Neuronal stem cell (in vitro differentiated cells): Measurements from ENCODE around the gene TSHR.

Experiments used
- DNase-seq: peaks from one replicate; pipeline ENCODE4 v3.0.0-alpha.2; 2013; ENCODE audit warnings: low spot score
- H2AFZ ChIP-seq: one replicate; pipeline ENCODE4 v1.6.1; 2013; ENCODE audit warnings: mild to moderate bottlenecking, low read length, inconsistent platforms
- H2AK5ac ChIP-seq: 2 replicates; pipeline ENCODE4 v1.6.1; 2013; ENCODE audit warnings: low read depth, mild to moderate bottlenecking, inconsistent platforms, low read length, moderate library complexity, mixed read lengths
- H2BK120ac ChIP-seq: 2 replicates; pipeline ENCODE4 v1.6.1; 2013; ENCODE audit warnings: low read depth, mild to moderate bottlenecking, inconsistent platforms, low read length, moderate library complexity, mixed read lengths
- H2BK12ac ChIP-seq: one replicate; pipeline ENCODE4 v1.6.1; 2013; ENCODE audit warnings: low read length, inconsistent platforms
- H2BK15ac ChIP-seq: 2 replicates; pipeline ENCODE4 v1.6.1; 2013; ENCODE audit warnings: mild to moderate bottlenecking, low read length, inconsistent platforms, mixed read lengths
- H2BK5ac ChIP-seq: one replicate; pipeline ENCODE4 v1.6.1; 2013; ENCODE audit warnings: inconsistent platforms, mild to moderate bottlenecking, low read length, moderate library complexity
- H3K14ac ChIP-seq: one replicate; pipeline ENCODE4 v1.6.1; 2013; ENCODE audit warnings: low read length, inconsistent platforms
- H3K18ac ChIP-seq: 2 replicates; pipeline ENCODE4 v1.6.1; 2013; ENCODE audit warnings: low read length, inconsistent platforms
- H3K23ac ChIP-seq: 2 replicates; pipeline ENCODE4 v1.6.1; 2013; ENCODE audit warnings: low read depth, mild to moderate bottlenecking, mixed read lengths, low read length, inconsistent platforms; ENCODE audit not compliant: poor library complexity
- H3K27ac ChIP-seq: replicated peaks from 3 replicates; pipeline ENCODE4 v1.5.1; 2013; ENCODE audit warnings: low read length, inconsistent platforms
- H3K27me3 ChIP-seq, 3 experiments: 2 replicates each; pipeline ENCODE4 v1.6.1; 2013; ENCODE audit warnings: low read length in 3 of 3, mild to moderate bottlenecking in 2 of 3, inconsistent platforms in 1 of 3, low read depth in 1 of 3, mixed read lengths in 1 of 3, moderate library complexity in 1 of 3; ENCODE audit not compliant: control insufficient read depth in 3 of 3, insufficient read depth in 3 of 3
- H3K36me3 ChIP-seq, 2 donors: replicated peaks in 1 of 2; 2 replicates each; pipeline ENCODE4 v1.6.1; 2013; ENCODE audit warnings: low read length in 2 of 2; ENCODE audit not compliant: control insufficient read depth in 2 of 2, insufficient read depth in 2 of 2
- H3K4ac ChIP-seq: 2 replicates; pipeline ENCODE4 v1.6.1; 2013; ENCODE audit warnings: inconsistent platforms, mild to moderate bottlenecking, low read length, moderate library complexity
- H3K4me1 ChIP-seq, 2 donors: 1 replicate in 1 of 2; 2 replicates in 1 of 2; pipeline ENCODE4 v1.6.1; 2013; ENCODE audit warnings: low read length in 2 of 2, low read depth in 1 of 2; ENCODE audit not compliant: control insufficient read depth in 2 of 2, insufficient read depth in 1 of 2
- H3K4me2 ChIP-seq: one replicate; pipeline ENCODE4 v1.6.1; 2013; ENCODE audit warnings: mild to moderate bottlenecking, low read length, inconsistent platforms; ENCODE audit not compliant: insufficient read depth, poor library complexity, severe bottlenecking
- H3K4me3 ChIP-seq, 2 donors: 2 replicates each; pipeline ENCODE4 v1.5.1; 2013; ENCODE audit warnings: low read length in 2 of 2, mild to moderate bottlenecking in 2 of 2, inconsistent platforms in 1 of 2, moderate library complexity in 1 of 2
- H3K79me1 ChIP-seq: one replicate; pipeline ENCODE4 v1.6.1; 2013; ENCODE audit warnings: low read depth, mild to moderate bottlenecking, inconsistent platforms, low read length, moderate library complexity
- H3K9ac ChIP-seq: one replicate; pipeline ENCODE4 v1.6.1; 2013; ENCODE audit warnings: mild to moderate bottlenecking, low read depth, low read length, inconsistent platforms; ENCODE audit not compliant: poor library complexity
- H3K9me3 ChIP-seq, 2 donors: replicated peaks in 1 of 2; 2 replicates each; pipeline versions ENCODE3 to v1.6.1; 2013; ENCODE audit warnings: low read length in 2 of 2, mild to moderate bottlenecking in 2 of 2, inconsistent platforms in 1 of 2, low read depth in 1 of 2, mixed read lengths in 1 of 2, moderate library complexity in 1 of 2; ENCODE audit not compliant: control insufficient read depth in 2 of 2, insufficient read depth in 1 of 2
- H4K8ac ChIP-seq: one replicate; pipeline ENCODE4 v1.6.1; 2013; ENCODE audit warnings: low read depth, mild to moderate bottlenecking, inconsistent platforms, low read length, moderate library complexity
- H4K91ac ChIP-seq: one replicate; pipeline ENCODE4 v1.6.1; 2013; ENCODE audit warnings: low read length, low read depth, mild to moderate bottlenecking, inconsistent platforms; ENCODE audit not compliant: poor library complexity
- WGBS, 2 donors: extraction: QIAGEN DNeasy Blood & Tissue Kit; methylation state at CpG; one replicate each; pipeline ENCODE4 v1.1.7; 2013; ENCODE audit warnings: missing lambda C conversion rate in 2 of 2, mixed read lengths in 1 of 2; ENCODE audit not compliant: insufficient read length in 2 of 2, insufficient replicate concordance in 1 of 2; ENCODE audit errors: extremely low coverage in 2 of 2; 5-methylcytosine and 5-hydroxymethylcytosine counted together

TSHR gene

GRCh38 chr14:81137316-81137715 lies 181.9 kb downstream of the TSHR start:
- Histone ChIP-seq H3K9ac (no peak overlapping the region), H3K14ac (no peak overlapping the region), H3K4me2 (no peak overlapping the region), H3K27me3 (peaks cover 0 to 3% (median 0%) of the 10 kb centered on the region in 3 experiments), H2BK12ac (no peak overlapping the region), H3K18ac (no peak overlapping the region), H3K4ac (no peak overlapping the region), H3K79me1 (no peaks in the 10 kb centered on the region), H3K4me1 (no peaks in the 10 kb centered on the region), H3K36me3 (no peaks in the 10 kb centered on the region), H2BK120ac (no peak overlapping the region), H2BK15ac (no peak overlapping the region), H3K9me3 (no peaks in the 10 kb centered on the region), H3K27ac (no peak overlapping the region), H2AK5ac (no peak overlapping the region), H3K4me3 (no peak overlapping the region), H2AFZ (no peak overlapping the region), H4K8ac (no peak overlapping the region), H4K91ac (no peak overlapping the region), H2BK5ac (no peak overlapping the region), H3K23ac (no peak overlapping the region)
- WGBS, 2 donors, result no CpG with 5 or more reads among the region's 2 CpGs
- no peak for DNase-seq

GRCh38 chr14:81138429-81138828 lies 183.0 kb downstream of the TSHR start:
- no peak overlapping the region for H3K4me3 ChIP-seq
- H3K18ac ChIP-seq, result no peak overlapping the region
- H2AK5ac ChIP-seq, result no peak overlapping the region
- H4K91ac ChIP-seq, result no peak overlapping the region
- H3K79me1 ChIP-seq, result no peaks in the 10 kb centered on the region
- no peak overlapping the region for H3K23ac ChIP-seq
- no peak overlapping the region for H3K9ac ChIP-seq
- no CpG with 5 or more reads among the region's 6 CpGs for WGBS, 2 donors
- no peaks in the 10 kb centered on the region for H3K4me1 ChIP-seq
- no peak overlapping the region for H3K4ac ChIP-seq
- H2BK12ac ChIP-seq, result no peak overlapping the region
- H2AFZ ChIP-seq, result no peak overlapping the region
- H4K8ac ChIP-seq, result no peak overlapping the region
- no peak overlapping the region for H3K4me2 ChIP-seq
- H2BK15ac ChIP-seq, result no peak overlapping the region
- no peaks in the 10 kb centered on the region for H3K9me3 ChIP-seq
- no peaks in the 10 kb centered on the region for H3K27me3 ChIP-seq
- H3K14ac ChIP-seq, result no peak overlapping the region
- H2BK5ac ChIP-seq, result no peak overlapping the region
- no peak for DNase-seq
- H3K36me3 ChIP-seq, result no peaks in the 10 kb centered on the region
- H3K27ac ChIP-seq, result no peak overlapping the region
- H2BK120ac ChIP-seq, result no peak overlapping the region

GRCh38 chr14:81141426-81141825 lies 186.0 kb downstream of the TSHR start:
- H3K4me3 ChIP-seq, result no peak overlapping the region
- H3K23ac ChIP-seq, result no peak overlapping the region
- no peak overlapping the region for H2BK12ac ChIP-seq
- H3K9me3 ChIP-seq, result no peaks in the 10 kb centered on the region
- H3K18ac ChIP-seq, result no peak overlapping the region
- H4K8ac ChIP-seq, result no peak overlapping the region
- no peak for DNase-seq
- no peaks in the 10 kb centered on the region for H3K79me1 ChIP-seq
- no peak overlapping the region for H2BK120ac ChIP-seq
- H2BK5ac ChIP-seq, result no peak overlapping the region
- H3K36me3 ChIP-seq, result no peaks in the 10 kb centered on the region
- no CpG with 5 or more reads among the region's 2 CpGs for WGBS, 2 donors
- no peak overlapping the region for H3K14ac ChIP-seq
- H2AK5ac ChIP-seq, result no peak overlapping the region
- no peak overlapping the region for H3K27ac ChIP-seq
- no peak overlapping the region for H2BK15ac ChIP-seq
- no peak overlapping the region for H2AFZ ChIP-seq
- no peaks in the 10 kb centered on the region for H3K27me3 ChIP-seq
- no peak overlapping the region for H4K91ac ChIP-seq
- no peaks in the 10 kb centered on the region for H3K4me1 ChIP-seq
- H3K9ac ChIP-seq, result no peak overlapping the region
- H3K4me2 ChIP-seq, result no peak overlapping the region
- no peak overlapping the region for H3K4ac ChIP-seq

GRCh38 chr14:81143793-81144192 lies 188.4 kb downstream of the TSHR start:
- no peaks in the 10 kb centered on the region for H3K9me3 ChIP-seq
- no peak overlapping the region for H2BK5ac ChIP-seq
- no CpG with 5 or more reads among the region's 8 CpGs for WGBS, 2 donors
- H2BK12ac ChIP-seq, result no peak overlapping the region
- DNase-seq, result no peak
- no peak overlapping the region for H4K8ac ChIP-seq
- no peak overlapping the region for H3K18ac ChIP-seq
- no peak overlapping the region for H2AFZ ChIP-seq
- H3K14ac ChIP-seq, result no peak overlapping the region
- no peak overlapping the region for H2AK5ac ChIP-seq
- no peak overlapping the region for H3K4ac ChIP-seq
- H2BK120ac ChIP-seq, result no peak overlapping the region
- no peaks in the 10 kb centered on the region for H3K27me3 ChIP-seq
- H3K4me3 ChIP-seq, result no peak overlapping the region
- H3K4me2 ChIP-seq, result no peak overlapping the region
- H3K79me1 ChIP-seq, result no peaks in the 10 kb centered on the region
- no peak overlapping the region for H4K91ac ChIP-seq
- H3K4me1 ChIP-seq, result no peaks in the 10 kb centered on the region
- H3K27ac ChIP-seq, result no peak overlapping the region
- no peak overlapping the region for H2BK15ac ChIP-seq
- H3K36me3 ChIP-seq, result no peaks in the 10 kb centered on the region
- no peak overlapping the region for H3K23ac ChIP-seq
- H3K9ac ChIP-seq, result no peak overlapping the region
